ENCODE measurements around the gene ICA1.

GRCh38 chr7:8155836-8156235, 106.1 kb downstream of the ICA1 start:
- TF ChIP-seq CTCF (conservative IDR thresholded peaks at IDR 0.05; ENCODE audit: low read depth, low read length) (no peak), POLR2A (IDR thresholded peaks at IDR 0.05; ENCODE audit: low read depth, low read length) (no peak), NFE2L2 (IDR thresholded peaks at IDR 0.05; ENCODE audit: low read depth, low read length) (no peak), BHLHE40 (IDR thresholded peaks at IDR 0.05; ENCODE audit: low read depth, low read length) (no peak)
- TF ChIP-seq, protein P1, sequence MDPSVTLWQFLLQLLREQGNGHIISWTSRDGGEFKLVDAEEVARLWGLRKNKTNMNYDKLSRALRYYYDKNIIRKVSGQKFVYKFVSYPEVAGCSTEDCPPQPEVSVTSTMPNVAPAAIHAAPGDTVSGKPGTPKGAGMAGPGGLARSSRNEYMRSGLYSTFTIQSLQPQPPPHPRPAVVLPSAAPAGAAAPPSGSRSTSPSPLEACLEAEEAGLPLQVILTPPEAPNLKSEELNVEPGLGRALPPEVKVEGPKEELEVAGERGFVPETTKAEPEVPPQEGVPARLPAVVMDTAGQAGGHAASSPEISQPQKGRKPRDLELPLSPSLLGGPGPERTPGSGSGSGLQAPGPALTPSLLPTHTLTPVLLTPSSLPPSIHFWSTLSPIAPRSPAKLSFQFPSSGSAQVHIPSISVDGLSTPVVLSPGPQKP (IDR thresholded peaks at IDR 0.05; ENCODE audit: borderline replicate concordance, low read depth, low read length), result no peak

All from IMR-90 (cell line).